ENCODE results near the gene UCK2.

Gene UCK2

DNA sequence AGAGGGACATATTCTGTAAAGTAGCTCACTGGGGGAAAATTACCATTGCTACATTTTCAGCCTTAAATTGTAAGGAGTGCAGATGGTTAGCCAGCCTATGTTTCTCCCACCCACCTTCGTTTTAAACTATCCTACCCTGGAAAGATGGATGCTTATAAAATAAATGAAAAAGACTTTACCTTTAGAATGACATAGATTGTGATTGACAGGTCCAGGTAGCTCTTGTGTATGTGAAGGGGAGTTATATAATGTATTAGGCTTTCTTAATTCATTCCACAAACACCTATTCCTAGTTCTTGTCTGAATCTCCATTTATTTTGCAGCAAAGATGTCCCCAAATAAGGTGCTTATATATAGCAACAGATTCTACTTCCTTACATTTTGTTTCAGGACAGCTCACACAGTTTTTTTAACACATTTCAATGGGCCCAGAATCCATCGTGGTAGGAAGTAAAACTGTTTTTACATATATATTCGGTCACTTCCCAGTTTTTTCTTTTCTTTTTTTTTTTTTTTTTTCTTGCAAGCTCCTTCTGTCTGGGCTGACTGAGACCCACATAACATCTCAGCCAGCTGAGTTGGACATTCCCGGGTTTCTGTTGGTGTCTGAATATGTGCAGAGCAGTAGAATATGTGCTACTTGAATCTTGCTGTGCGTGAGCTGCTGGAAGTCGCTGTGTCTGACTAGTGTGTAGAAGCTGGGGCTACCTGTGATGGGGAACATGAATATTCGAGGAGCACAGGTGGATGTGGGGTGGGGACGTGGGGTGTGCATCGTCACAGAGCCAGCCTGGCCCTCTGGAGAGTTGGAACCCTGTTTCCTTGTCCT is 27.8 kb downstream of the UCK2 start:
- no peaks in the 10 kb centered on the region for H3K36me3 ChIP-seq (ENCODE audit: control insufficient read depth, insufficient read depth, low read length)
- H3K9ac ChIP-seq (ENCODE audit: low read length): no peak overlapping the region
- no peak overlapping the region for H3K4me3 ChIP-seq (ENCODE audit: low read depth, low read length)
- peaks cover 51% of the 10 kb centered on the region for H3K4me1 ChIP-seq (ENCODE audit: control insufficient read depth, insufficient read depth, low read length)
- no peaks in the 10 kb centered on the region for H3K9me3 ChIP-seq (ENCODE audit: control insufficient read depth, insufficient read depth, low read depth, low read length)
- no peaks in the 10 kb centered on the region for H3K27me3 ChIP-seq (ENCODE audit: control insufficient read depth, insufficient read depth, low read length)
- no peak overlapping the region for H3K27ac ChIP-seq (ENCODE audit: low read depth, low read length)

- no peaks in the 10 kb centered on the region for H3K9me3 ChIP-seq (ENCODE audit: control insufficient read depth, insufficient read depth, low read depth, low read length)
- H3K36me3 ChIP-seq (ENCODE audit: control insufficient read depth, insufficient read depth, low read length): no peaks in the 10 kb centered on the region
- H3K27ac ChIP-seq (ENCODE audit: low read depth, low read length): no peak overlapping the region
- no peak overlapping the region for H3K9ac ChIP-seq (ENCODE audit: low read length)
- H3K4me3 ChIP-seq (ENCODE audit: low read depth, low read length): no peak overlapping the region
- H3K27me3 ChIP-seq (ENCODE audit: control insufficient read depth, insufficient read depth, low read length): no peaks in the 10 kb centered on the region
- peaks cover 51% of the 10 kb centered on the region for H3K4me1 ChIP-seq (ENCODE audit: control insufficient read depth, insufficient read depth, low read length)
Observed at GRCh38 chr1:165856021-165856420, 28.6 kb downstream of the UCK2 start.

GRCh38 chr1:165856606-165857005 is 29.2 kb downstream of the UCK2 start:
- no peak overlapping the region for H3K9ac ChIP-seq (ENCODE audit: low read length)
- peaks cover 50% of the 10 kb centered on the region for H3K4me1 ChIP-seq (ENCODE audit: control insufficient read depth, insufficient read depth, low read length)
- no peak overlapping the region for H3K27ac ChIP-seq (ENCODE audit: low read depth, low read length)
- H3K9me3 ChIP-seq (ENCODE audit: control insufficient read depth, insufficient read depth, low read depth, low read length): no peaks in the 10 kb centered on the region
- no peaks in the 10 kb centered on the region for H3K27me3 ChIP-seq (ENCODE audit: control insufficient read depth, insufficient read depth, low read length)
- no peak overlapping the region; the same call in 1 of the 2 replicates for H3K4me3 ChIP-seq (ENCODE audit: low read depth, low read length)
- no peaks in the 10 kb centered on the region for H3K36me3 ChIP-seq (ENCODE audit: control insufficient read depth, insufficient read depth, low read length)

- Histone ChIP-seq H3K4me1 (ENCODE audit: control insufficient read depth, insufficient read depth, low read length) (peaks cover 55% of the 10 kb centered on the region), H3K9ac (ENCODE audit: low read length) (no peak overlapping the region)
Observed at GRCh38 chr1:165857046-165857801, 29.8 kb downstream of the UCK2 start.

DNA sequence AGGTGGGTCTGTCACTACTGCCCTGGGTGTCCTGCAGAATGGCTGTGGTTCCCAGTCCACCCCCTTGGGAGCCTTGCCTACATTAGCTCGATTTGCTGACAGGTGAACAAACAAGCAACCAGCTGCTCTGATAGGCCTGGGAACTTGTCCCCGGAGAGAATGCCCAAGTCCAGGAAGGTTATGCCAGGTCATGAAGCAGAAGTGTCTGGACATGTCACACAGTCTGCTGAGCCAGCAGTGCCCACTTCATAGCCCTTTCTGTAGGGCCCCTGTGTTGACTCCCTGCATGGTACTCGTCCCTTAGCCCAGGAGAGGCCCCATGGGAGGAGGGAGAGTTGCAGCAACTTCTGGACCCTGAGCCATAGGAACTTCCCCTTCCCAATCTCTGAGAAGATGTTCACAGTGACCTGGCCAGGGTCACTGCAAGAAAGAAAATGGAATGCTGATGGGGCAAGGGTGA is 31.0 kb downstream of the UCK2 start:
- Histone ChIP-seq H3K4me1 (ENCODE audit: control insufficient read depth, insufficient read depth, low read length) (peaks cover 53% of the 10 kb centered on the region), H3K4me3 (ENCODE audit: low read depth, low read length) (no peak overlapping the region), H3K27me3 (ENCODE audit: control insufficient read depth, insufficient read depth, low read length) (no peaks in the 10 kb centered on the region), H3K9ac (ENCODE audit: low read length) (no peak overlapping the region), H3K9me3 (ENCODE audit: control insufficient read depth, insufficient read depth, low read depth, low read length) (no peaks in the 10 kb centered on the region), H3K27ac (ENCODE audit: low read depth, low read length) (no peak overlapping the region), H3K36me3 (ENCODE audit: control insufficient read depth, insufficient read depth, low read length) (no peaks in the 10 kb centered on the region)

More at GRCh38 chr1:165857046-165857801, 29.8 kb downstream of the UCK2 start:
- Histone ChIP-seq H3K36me3 (ENCODE audit: control insufficient read depth, insufficient read depth, low read length) (no peaks in the 10 kb centered on the region), H3K27ac (ENCODE audit: low read depth, low read length) (no peak overlapping the region), H3K4me3 (ENCODE audit: low read depth, low read length) (no peak overlapping the region; the same call in 1 of the 2 replicates), H3K9me3 (ENCODE audit: control insufficient read depth, insufficient read depth, low read depth, low read length) (no peaks in the 10 kb centered on the region), H3K27me3 (ENCODE audit: control insufficient read depth, insufficient read depth, low read length) (no peaks in the 10 kb centered on the region)

- no peaks in the 10 kb centered on the region for H3K36me3 ChIP-seq (ENCODE audit: control insufficient read depth, insufficient read depth, low read length)
- no peak overlapping the region for H3K4me3 ChIP-seq (ENCODE audit: low read depth, low read length)
- no peak overlapping the region for H3K9ac ChIP-seq (ENCODE audit: low read length)
- no peaks in the 10 kb centered on the region for H3K9me3 ChIP-seq (ENCODE audit: control insufficient read depth, insufficient read depth, low read depth, low read length)
- peaks cover 45% of the 10 kb centered on the region for H3K4me1 ChIP-seq (ENCODE audit: control insufficient read depth, insufficient read depth, low read length)
- H3K27me3 ChIP-seq (ENCODE audit: control insufficient read depth, insufficient read depth, low read length): no peaks in the 10 kb centered on the region
- no peak overlapping the region for H3K27ac ChIP-seq (ENCODE audit: low read depth, low read length)
Observed at GRCh38 chr1:165858967-165859845, 31.8 kb downstream of the UCK2 start.

DNA sequence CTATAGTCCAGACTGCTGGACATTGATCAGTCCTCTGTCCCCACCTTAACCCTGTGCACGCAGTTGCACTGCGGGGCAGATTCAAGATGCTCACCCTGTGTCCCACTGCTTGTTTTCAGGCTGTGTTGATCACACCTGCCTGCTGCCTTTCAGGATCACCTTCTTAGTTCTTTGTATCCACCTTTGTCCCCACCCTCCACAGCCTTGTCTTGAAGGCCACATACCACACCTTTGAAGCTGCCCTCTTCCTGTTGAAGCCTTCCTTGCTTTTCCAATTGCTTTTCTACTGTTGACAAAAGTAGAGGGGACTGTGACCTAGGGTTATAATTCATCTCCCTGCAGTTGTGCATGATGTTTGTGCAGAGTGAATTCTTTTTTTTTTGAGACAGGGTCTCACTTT is 32.7 kb downstream of the UCK2 start:
- H3K27me3 ChIP-seq (ENCODE audit: control insufficient read depth, insufficient read depth, low read length): no peaks in the 10 kb centered on the region
- no peak overlapping the region for H3K27ac ChIP-seq (ENCODE audit: low read depth, low read length)
- H3K9me3 ChIP-seq (ENCODE audit: control insufficient read depth, insufficient read depth, low read depth, low read length): no peaks in the 10 kb centered on the region
- no peak overlapping the region for H3K9ac ChIP-seq (ENCODE audit: low read length)
- peaks cover 37% of the 10 kb centered on the region for H3K4me1 ChIP-seq (ENCODE audit: control insufficient read depth, insufficient read depth, low read length)
- no peaks in the 10 kb centered on the region for H3K36me3 ChIP-seq (ENCODE audit: control insufficient read depth, insufficient read depth, low read length)
- no peak overlapping the region for H3K4me3 ChIP-seq (ENCODE audit: low read depth, low read length)

DNA sequence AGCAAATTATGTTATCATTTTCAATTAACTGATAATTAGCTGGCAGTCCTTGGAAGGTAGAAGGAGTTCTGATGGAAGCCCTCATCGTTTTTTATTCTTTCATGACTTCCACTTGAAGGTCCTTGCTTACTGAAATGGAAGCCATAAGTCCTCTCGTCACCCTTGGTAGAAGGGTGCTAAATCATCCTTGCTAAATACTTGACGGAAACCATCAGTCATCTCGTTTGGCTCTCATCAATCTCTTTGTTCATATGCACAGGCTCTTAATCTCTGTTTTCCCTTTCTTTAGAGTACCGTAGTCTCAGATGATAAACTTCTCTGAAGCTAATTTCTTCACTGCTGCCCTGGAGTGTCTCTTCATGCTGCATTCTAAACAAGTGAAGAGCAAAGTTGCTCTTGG is 34.5 kb downstream of the UCK2 start:
- Histone ChIP-seq H3K27ac (ENCODE audit: low read depth, low read length) (no peak overlapping the region), H3K4me3 (ENCODE audit: low read depth, low read length) (no peak overlapping the region), H3K9me3 (ENCODE audit: control insufficient read depth, insufficient read depth, low read depth, low read length) (no peaks in the 10 kb centered on the region), H3K9ac (ENCODE audit: low read length) (no peak overlapping the region), H3K27me3 (ENCODE audit: control insufficient read depth, insufficient read depth, low read length) (no peaks in the 10 kb centered on the region), H3K4me1 (ENCODE audit: control insufficient read depth, insufficient read depth, low read length) (peaks cover 20% of the 10 kb centered on the region), H3K36me3 (ENCODE audit: control insufficient read depth, insufficient read depth, low read length) (no peaks in the 10 kb centered on the region)

DNA sequence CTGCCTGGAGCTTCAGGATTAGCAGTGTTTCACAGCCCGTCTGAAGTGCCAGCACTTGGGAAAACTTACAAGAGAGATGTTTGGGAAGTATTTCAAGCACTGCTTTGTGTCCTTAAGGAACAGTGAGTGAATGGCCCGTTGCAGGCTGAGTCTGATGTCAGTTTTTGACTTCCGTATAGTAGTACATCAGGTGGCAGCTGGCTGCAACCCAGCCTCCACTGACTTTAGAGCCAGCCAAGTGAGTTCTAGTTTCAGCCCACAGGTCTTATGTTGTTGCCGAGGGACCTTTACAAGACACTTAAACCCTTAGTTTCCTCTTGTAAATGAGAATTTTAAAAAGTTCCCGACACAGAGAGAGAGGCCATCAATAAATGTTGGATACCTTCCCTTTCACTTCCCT is 35.0 kb downstream of the UCK2 start:
- Histone ChIP-seq H3K27ac (ENCODE audit: low read depth, low read length) (no peak overlapping the region), H3K36me3 (ENCODE audit: control insufficient read depth, insufficient read depth, low read length) (no peaks in the 10 kb centered on the region), H3K9me3 (ENCODE audit: control insufficient read depth, insufficient read depth, low read depth, low read length) (no peaks in the 10 kb centered on the region), H3K27me3 (ENCODE audit: control insufficient read depth, insufficient read depth, low read length) (no peaks in the 10 kb centered on the region), H3K9ac (ENCODE audit: low read length) (no peak overlapping the region), H3K4me1 (ENCODE audit: control insufficient read depth, insufficient read depth, low read length) (peaks cover 15% of the 10 kb centered on the region), H3K4me3 (ENCODE audit: low read depth, low read length) (no peak overlapping the region)

DNA sequence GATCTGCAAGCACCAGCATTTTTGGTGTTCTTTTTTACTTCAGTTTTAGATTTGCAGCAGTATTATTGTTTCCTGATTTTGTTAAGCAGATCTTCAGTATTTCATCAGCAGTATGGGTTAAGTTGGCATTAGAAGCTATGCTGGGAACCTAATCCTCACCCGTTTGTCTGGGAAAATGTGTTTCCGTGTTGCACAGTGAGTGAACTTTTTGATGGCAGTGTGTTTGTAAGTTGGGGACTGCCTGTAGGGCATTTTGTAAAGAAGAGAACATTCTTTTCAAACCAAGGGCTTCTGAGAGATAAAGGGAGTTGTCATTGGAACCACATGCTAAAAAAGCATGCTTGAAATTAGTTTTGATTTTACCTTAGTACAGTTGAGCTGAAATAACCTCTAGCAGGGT is 35.9 kb downstream of the UCK2 start:
- Histone ChIP-seq H3K36me3 (ENCODE audit: control insufficient read depth, insufficient read depth, low read length) (no peaks in the 10 kb centered on the region), H3K4me3 (ENCODE audit: low read depth, low read length) (no peak overlapping the region), H3K27me3 (ENCODE audit: control insufficient read depth, insufficient read depth, low read length) (no peaks in the 10 kb centered on the region), H3K9me3 (ENCODE audit: control insufficient read depth, insufficient read depth, low read depth, low read length) (no peaks in the 10 kb centered on the region), H3K4me1 (ENCODE audit: control insufficient read depth, insufficient read depth, low read length) (peaks cover 10% of the 10 kb centered on the region), H3K27ac (ENCODE audit: low read depth, low read length) (no peak overlapping the region), H3K9ac (ENCODE audit: low read length) (no peak overlapping the region)

Data from HUES6 (cell line).